K562 (cell line): ENCODE measurements around the gene ZXDB.

ENCODE experiments used
- JUND ChIP-seq, 2 experiments: IDR thresholded peaks; 2 replicates in 1 of 2; 3 replicates in 1 of 2; pipeline ENCODE4 v1.6.1; 2011; ENCODE audit warnings: borderline replicate concordance in 2 of 2, low read depth in 2 of 2, low read length in 2 of 2, improper control_type of control experiment in 1 of 2, missing biosample characterization in 1 of 2, missing genetic modification characterization in 1 of 2, missing genetic modification reagents in 1 of 2
- KLF1 ChIP-seq: fragments of 450-650 bp; IDR thresholded peaks from 2 replicates; pipeline ENCODE4 v1.6.1; 2016; ENCODE audit warnings: missing genetic modification characterization, missing compliant biosample characterization
- MYNN ChIP-seq, 2 experiments: sonication (generic); formaldehyde crosslinking in 1 of 2; IDR thresholded peaks; 2 replicates each; pipeline versions ENCODE4 v1.5.0 to v1.6.1; 2016 to 2020; ENCODE audit warnings: antibody characterized with exemption in 1 of 2, missing genetic modification reagents in 1 of 2
- NFIX ChIP-seq: fragments of 250-450 bp; sonication (Bioruptor Pico); IDR thresholded peaks from 2 replicates; pipeline ENCODE4 v1.4.0; 2020; ENCODE audit warnings: low read depth, mild to moderate bottlenecking, moderate library complexity
- POLR2A ChIP-seq: fragments of 450-650 bp; conservative IDR thresholded peaks from 2 replicates; pipeline ENCODE4 v1.6.1; 2016
- SNIP1 ChIP-seq: fragments of 450-650 bp; IDR thresholded peaks from 2 replicates; pipeline ENCODE4 v1.7.1; 2017; ENCODE audit warnings: low read depth, mild to moderate bottlenecking
- ZNF121 ChIP-seq: sonication (generic); formaldehyde crosslinking; conservative IDR thresholded peaks from 2 replicates; pipeline ENCODE4 v1.8.0; 2022; ENCODE audit warnings: missing genetic modification reagents
- ZNF717 ChIP-seq: fragments of 250-450 bp; sonication (Bioruptor Pico); IDR thresholded peaks from 2 replicates; pipeline ENCODE4 v1.5.0; 2021
- TF ChIP-seq, protein P1 (sequence below): fragments of 450-650 bp; formaldehyde crosslinking; IDR thresholded peaks from 2 replicates; pipeline ENCODE4 v1.4.0; 2020; ENCODE audit warnings: mild to moderate bottlenecking, moderate library complexity
- TF ChIP-seq, protein P2 (sequence below): sonication (generic); formaldehyde crosslinking; IDR thresholded peaks from 2 replicates; pipeline ENCODE4 v1.8.0; 2023; ENCODE audit warnings: mild to moderate bottlenecking, missing genetic modification reagents
- TF ChIP-seq, protein P3 (sequence below), 3 experiments: IDR thresholded peaks in 2 of 3; conservative IDR thresholded peaks in 1 of 3; 2 replicates each; pipeline ENCODE4 v1.5.1; 2011 to 2012; ENCODE audit warnings: low read length in 3 of 3, mild to moderate bottlenecking in 3 of 3, control low read depth in 2 of 3, improper control_type of control experiment in 1 of 3, inconsistent platforms in 1 of 3, low read depth in 1 of 3, mixed read lengths in 1 of 3, moderate library complexity in 1 of 3; ENCODE audit not compliant: insufficient read depth in 2 of 3
- TF ChIP-seq, protein P4 (sequence below): sonication (generic); formaldehyde crosslinking; IDR thresholded peaks from 2 replicates; pipeline ENCODE4 v1.8.0; 2022; ENCODE audit warnings: missing genetic modification reagents, mild to moderate bottlenecking, borderline replicate concordance
- TF ChIP-seq, protein P5 (sequence below): fragments of 250-450 bp; sonication (Bioruptor Pico); IDR thresholded peaks from 2 replicates; pipeline ENCODE4 v1.4.0; 2020

DNA sequence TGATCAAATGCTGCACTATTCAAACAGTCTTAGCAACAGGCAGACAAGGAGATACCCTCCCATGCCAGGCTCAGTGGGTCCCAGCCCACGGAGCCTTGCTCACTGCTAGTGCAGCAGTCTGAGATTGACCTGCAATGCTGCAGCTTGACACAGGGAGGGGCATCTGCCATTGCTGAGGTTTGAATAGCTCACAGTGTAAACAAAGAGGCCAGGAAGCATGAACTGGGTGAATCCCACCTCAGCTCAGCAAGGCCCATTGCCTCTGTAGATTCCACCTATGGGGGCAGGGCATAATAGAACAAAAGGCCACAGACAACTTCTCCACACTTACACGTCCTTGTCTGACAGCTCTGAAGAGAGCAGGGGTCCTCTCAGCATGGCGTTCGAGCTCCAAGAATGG is 26.6 kb upstream of the ZXDB start:
- TF ChIP-seq, protein P1, sequence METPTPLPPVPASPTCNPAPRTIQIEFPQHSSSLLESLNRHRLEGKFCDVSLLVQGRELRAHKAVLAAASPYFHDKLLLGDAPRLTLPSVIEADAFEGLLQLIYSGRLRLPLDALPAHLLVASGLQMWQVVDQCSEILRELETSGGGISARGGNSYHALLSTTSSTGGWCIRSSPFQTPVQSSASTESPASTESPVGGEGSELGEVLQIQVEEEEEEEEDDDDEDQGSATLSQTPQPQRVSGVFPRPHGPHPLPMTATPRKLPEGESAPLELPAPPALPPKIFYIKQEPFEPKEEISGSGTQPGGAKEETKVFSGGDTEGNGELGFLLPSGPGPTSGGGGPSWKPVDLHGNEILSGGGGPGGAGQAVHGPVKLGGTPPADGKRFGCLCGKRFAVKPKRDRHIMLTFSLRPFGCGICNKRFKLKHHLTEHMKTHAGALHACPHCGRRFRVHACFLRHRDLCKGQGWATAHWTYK (CRISPR knock-in tag): no peak
- no peak for TF ChIP-seq KLF1 (tag)
- TF ChIP-seq, protein P2, sequence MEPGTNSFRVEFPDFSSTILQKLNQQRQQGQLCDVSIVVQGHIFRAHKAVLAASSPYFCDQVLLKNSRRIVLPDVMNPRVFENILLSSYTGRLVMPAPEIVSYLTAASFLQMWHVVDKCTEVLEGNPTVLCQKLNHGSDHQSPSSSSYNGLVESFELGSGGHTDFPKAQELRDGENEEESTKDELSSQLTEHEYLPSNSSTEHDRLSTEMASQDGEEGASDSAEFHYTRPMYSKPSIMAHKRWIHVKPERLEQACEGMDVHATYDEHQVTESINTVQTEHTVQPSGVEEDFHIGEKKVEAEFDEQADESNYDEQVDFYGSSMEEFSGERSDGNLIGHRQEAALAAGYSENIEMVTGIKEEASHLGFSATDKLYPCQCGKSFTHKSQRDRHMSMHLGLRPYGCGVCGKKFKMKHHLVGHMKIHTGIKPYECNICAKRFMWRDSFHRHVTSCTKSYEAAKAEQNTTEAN (CRISPR knock-in tag): no peak
- TF ChIP-seq, protein P3, sequence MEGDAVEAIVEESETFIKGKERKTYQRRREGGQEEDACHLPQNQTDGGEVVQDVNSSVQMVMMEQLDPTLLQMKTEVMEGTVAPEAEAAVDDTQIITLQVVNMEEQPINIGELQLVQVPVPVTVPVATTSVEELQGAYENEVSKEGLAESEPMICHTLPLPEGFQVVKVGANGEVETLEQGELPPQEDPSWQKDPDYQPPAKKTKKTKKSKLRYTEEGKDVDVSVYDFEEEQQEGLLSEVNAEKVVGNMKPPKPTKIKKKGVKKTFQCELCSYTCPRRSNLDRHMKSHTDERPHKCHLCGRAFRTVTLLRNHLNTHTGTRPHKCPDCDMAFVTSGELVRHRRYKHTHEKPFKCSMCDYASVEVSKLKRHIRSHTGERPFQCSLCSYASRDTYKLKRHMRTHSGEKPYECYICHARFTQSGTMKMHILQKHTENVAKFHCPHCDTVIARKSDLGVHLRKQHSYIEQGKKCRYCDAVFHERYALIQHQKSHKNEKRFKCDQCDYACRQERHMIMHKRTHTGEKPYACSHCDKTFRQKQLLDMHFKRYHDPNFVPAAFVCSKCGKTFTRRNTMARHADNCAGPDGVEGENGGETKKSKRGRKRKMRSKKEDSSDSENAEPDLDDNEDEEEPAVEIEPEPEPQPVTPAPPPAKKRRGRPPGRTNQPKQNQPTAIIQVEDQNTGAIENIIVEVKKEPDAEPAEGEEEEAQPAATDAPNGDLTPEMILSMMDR (IDR thresholded peaks at IDR 0.05 in 2 of 3, conservative IDR thresholded peaks at IDR 0.05 in 1 of 3; ENCODE audit: insufficient read depth in 2 of 3, low read depth in 1 of 3, low read length in 3 of 3): no peak
- TF ChIP-seq SNIP1: no peak
- TF ChIP-seq, protein P4, sequence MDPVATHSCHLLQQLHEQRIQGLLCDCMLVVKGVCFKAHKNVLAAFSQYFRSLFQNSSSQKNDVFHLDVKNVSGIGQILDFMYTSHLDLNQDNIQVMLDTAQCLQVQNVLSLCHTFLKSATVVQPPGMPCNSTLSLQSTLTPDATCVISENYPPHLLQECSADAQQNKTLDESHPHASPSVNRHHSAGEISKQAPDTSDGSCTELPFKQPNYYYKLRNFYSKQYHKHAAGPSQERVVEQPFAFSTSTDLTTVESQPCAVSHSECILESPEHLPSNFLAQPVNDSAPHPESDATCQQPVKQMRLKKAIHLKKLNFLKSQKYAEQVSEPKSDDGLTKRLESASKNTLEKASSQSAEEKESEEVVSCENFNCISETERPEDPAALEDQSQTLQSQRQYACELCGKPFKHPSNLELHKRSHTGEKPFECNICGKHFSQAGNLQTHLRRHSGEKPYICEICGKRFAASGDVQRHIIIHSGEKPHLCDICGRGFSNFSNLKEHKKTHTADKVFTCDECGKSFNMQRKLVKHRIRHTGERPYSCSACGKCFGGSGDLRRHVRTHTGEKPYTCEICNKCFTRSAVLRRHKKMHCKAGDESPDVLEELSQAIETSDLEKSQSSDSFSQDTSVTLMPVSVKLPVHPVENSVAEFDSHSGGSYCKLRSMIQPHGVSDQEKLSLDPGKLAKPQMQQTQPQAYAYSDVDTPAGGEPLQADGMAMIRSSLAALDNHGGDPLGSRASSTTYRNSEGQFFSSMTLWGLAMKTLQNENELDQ: no peak
- no peak for TF ChIP-seq MYNN (IDR thresholded peaks at IDR 0.05)
- no peak for TF ChIP-seq MYNN (CRISPR knock-in tag; IDR thresholded peaks at IDR 0.05)
- no peak for TF ChIP-seq NFIX
- TF ChIP-seq, protein P5, sequence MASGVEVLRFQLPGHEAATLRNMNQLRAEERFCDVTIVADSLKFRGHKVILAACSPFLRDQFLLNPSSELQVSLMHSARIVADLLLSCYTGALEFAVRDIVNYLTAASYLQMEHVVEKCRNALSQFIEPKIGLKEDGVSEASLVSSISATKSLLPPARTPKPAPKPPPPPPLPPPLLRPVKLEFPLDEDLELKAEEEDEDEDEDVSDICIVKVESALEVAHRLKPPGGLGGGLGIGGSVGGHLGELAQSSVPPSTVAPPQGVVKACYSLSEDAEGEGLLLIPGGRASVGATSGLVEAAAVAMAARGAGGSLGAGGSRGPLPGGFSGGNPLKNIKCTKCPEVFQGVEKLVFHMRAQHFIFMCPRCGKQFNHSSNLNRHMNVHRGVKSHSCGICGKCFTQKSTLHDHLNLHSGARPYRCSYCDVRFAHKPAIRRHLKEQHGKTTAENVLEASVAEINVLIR: no peak
- no peak for TF ChIP-seq ZNF717 (CRISPR knock-in tag)
- TF ChIP-seq ZNF121: no peak
- TF ChIP-seq JUND (IDR thresholded peaks at IDR 0.05; ENCODE audit: borderline replicate concordance, low read depth, low read length): no peak
- no peak for TF ChIP-seq JUND (tag; IDR thresholded peaks at IDR 0.05; ENCODE audit: borderline replicate concordance, low read depth, low read length)
- no peak for TF ChIP-seq POLR2A
